Astrocyte of the cerebellum (primary cell): ENCODE data around the gene CXCL1.

Experiments
- DNase-seq: peaks from one replicate; pipeline ENCODE4 v3.0.0-alpha.2; 2011; ENCODE audit warnings: low read depth
- H3K4me3 ChIP-seq: 2 replicates; pipeline ENCODE4 v1.5.1; 2011; ENCODE audit warnings: mild to moderate bottlenecking, low read depth, low read length, moderate library complexity
- in situ Hi-C: cut with HindIII; loops from 2 replicates; pipeline ENCODE4 v1.10.0; 2017; ENCODE audit warnings: low sequenced_read_pairs
- TF ChIP-seq, protein P1 (sequence below): IDR thresholded peaks from 2 replicates; pipeline ENCODE4 v1.5.1; 2012; ENCODE audit warnings: low read length, low read depth, moderate library complexity, mild to moderate bottlenecking; ENCODE audit errors: missing control alignments

CXCL1 gene

DNA sequence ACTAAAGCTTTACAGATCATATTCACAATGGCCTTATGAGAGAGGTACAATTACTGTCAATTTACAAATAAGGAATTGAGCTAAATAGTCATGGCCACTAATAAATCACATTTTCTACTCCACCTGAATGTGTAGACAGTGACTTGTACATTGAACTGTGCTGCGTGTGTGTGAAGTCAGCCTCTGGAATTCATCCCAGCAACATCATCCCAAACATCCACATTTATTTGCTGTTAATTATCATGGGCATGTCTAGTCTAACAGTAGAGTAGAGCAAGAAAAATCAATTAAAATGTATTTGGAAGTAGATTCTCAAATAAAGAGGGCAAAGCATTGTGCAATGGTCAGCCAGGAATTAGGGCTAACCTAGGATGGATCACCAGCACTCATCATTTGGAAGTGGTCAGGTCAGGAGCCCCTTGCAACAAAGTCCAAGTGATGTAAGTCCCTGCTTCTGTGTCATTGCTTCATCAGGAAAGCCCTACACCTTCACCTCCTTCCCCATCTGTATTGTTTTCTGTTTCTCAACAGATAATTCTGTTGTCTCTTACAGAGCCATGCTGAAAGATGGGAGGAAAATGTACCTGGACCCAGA lies 20.9 kb upstream of the CXCL1 start:
- TF ChIP-seq, protein P1, sequence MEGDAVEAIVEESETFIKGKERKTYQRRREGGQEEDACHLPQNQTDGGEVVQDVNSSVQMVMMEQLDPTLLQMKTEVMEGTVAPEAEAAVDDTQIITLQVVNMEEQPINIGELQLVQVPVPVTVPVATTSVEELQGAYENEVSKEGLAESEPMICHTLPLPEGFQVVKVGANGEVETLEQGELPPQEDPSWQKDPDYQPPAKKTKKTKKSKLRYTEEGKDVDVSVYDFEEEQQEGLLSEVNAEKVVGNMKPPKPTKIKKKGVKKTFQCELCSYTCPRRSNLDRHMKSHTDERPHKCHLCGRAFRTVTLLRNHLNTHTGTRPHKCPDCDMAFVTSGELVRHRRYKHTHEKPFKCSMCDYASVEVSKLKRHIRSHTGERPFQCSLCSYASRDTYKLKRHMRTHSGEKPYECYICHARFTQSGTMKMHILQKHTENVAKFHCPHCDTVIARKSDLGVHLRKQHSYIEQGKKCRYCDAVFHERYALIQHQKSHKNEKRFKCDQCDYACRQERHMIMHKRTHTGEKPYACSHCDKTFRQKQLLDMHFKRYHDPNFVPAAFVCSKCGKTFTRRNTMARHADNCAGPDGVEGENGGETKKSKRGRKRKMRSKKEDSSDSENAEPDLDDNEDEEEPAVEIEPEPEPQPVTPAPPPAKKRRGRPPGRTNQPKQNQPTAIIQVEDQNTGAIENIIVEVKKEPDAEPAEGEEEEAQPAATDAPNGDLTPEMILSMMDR, result no peak
- in situ Hi-C loops, result no loop called here
- no peak for DNase-seq
- no peak overlapping the region for H3K4me3 ChIP-seq

DNA sequence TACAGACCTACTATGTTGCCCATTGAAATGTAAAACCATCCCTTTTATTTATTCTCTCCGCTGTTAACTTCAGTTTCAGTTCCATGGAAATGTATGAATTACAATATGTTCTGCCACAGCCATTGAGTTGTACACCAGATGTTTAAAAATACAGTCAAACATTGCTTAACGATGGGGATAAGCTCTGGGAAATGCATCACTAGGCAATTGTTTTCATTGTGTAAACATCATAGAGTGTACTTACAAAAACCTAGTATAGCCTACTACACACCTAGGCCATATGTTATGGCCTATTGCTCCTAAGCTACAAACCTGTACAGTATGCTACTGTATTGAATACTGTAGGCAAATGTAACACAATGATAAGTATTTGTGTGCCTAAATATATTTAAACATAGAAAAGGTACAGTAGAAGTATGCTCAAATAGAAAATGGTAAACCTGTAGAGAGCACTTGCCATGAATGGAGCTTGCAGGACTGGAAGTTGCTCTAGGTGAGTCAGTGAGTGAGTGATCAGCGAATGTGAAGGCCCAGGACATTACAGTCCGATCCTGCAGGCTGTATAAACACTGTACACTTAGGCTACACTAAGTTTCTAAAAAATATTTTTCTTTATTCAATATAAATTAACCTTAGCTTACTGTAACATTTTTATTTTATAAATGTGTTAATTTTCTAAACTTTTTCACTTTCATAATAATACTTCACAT lies 18.8 kb upstream of the CXCL1 start:
- no peak for DNase-seq
- in situ Hi-C loops, result no loop called here
- no peak overlapping the region for H3K4me3 ChIP-seq
- TF ChIP-seq, protein P1, result no peak

DNA sequence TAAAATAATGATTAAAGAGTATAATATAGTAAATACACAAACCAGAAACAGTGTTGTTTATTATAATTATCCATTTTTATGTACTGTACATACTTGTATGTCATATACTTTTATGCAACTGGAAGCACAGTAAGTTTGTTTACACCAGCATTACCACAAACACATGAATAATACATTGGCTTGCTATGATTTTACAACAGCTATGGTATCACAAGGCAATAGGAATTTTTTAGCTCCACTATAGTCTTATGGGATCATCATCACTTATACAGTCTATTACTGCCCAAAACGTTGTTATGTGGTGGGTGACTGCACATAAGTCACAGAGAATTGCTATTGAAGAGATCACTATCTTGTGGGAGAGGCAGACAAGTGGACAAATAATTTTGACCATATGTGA lies 17.9 kb upstream of the CXCL1 start:
- no peak for DNase-seq
- no peak overlapping the region for H3K4me3 ChIP-seq
- in situ Hi-C loops, result no loop called here
- TF ChIP-seq, protein P1, result no peak

DNA sequence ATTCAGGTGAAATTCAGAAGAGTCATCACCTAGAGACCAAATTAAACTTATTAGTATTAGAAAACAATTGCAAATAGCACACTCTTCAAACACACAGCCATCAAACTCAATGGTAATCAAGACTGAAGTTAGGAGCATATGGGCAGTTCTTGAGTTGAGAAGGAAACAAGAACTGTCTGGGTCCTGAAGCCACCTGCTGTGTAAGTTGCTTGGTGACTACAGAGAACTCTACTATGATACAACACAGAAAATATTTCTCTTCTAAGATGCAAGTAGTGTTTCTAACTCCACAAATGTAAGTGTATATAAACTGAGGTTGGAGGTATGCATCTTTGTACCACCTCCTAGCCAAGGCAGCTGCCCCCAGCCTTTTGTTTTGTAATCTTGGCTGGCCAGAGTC lies 16.4 kb upstream of the CXCL1 start:
- TF ChIP-seq, protein P1, result no peak
- in situ Hi-C loops, result no loop called here
- no peak for DNase-seq
- no peak overlapping the region for H3K4me3 ChIP-seq

DNA sequence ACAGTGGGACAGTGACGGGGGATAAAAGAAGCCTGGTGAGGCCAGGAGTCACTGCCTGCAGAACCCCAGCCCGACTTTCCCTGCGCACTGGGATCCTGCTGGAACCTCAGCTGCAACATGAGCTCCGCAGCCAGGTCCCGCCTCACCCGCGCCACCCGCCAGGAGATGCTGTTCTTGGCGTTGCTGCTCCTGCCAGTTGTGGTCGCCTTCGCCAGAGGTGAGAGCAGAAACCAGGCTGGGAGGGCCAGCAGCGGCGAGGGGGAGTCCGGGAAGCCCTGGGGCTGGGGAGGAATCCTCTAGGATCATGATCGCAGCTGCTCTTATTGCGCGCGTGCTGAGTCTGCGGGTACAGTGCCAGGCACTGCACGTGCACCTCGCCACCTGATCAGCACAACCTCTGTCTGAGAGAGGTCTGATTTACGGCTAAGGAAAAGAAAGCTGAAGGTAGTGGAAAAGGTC lies 15.9 kb upstream of the CXCL1 start, which contains the start of gene PF4V1:
TSS of gene PF4V1 (plus strand) at position 51 of the 459 bp plus-strand sequence. CDS start at position 118, 67 bp downstream.
- DNase-seq, result no peak
- no peak within 1 kb of the TSS for H3K4me3 ChIP-seq
- in situ Hi-C loops, result no loop called here
- TF ChIP-seq, protein P1, result peak; percentile 33

DNA sequence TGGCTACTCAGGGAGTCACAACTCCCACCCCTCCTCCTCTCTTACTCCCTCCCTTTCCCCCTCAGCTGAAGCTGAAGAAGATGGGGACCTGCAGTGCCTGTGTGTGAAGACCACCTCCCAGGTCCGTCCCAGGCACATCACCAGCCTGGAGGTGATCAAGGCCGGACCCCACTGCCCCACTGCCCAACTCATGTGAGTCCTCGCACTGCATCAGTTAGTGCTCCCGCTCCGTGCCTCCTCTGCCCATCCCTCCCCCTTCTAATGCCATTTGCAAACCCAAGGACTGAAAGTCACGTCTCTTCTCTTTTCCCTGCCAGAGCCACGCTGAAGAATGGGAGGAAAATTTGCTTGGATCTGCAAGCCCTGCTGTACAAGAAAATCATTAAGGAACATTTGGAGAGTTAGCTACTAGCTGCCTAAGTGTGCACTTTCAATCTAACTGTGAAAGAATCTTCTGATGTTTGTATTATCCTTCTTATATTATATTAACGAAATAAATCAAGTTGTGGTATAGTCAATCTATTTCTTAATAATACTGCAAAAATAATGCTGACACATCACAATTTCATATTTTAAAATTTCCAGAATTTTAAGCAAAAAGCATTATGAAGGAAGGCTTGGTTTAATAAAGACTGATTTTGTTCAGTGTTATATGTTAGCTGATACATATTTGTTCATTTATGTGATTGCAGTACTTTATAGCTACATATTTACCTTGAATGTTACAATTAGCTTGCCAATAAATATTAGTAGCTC lies 15.3 kb upstream of the CXCL1 start:
- H3K4me3 ChIP-seq, result no peak overlapping the region
- TF ChIP-seq, protein P1, result no peak
- no peak for DNase-seq
- in situ Hi-C loops, result no loop called here
